GM18499 (cell line): ENCODE measurements around the gene SFTPB.

Experiments used
- ATAC-seq: cut with Tn5 transposase; IDR thresholded peaks from one replicate; pipeline ENCODE4 v1.9.1; 2021; ENCODE audit warnings: moderate number of reproducible peaks; ENCODE audit not compliant: insufficient read depth, unreplicated experiment

Gene SFTPB

GRCh38 chr2:85703329-85703728 lies 35.3 kb upstream of the SFTPB start:
- ATAC-seq, result no peak

DNA sequence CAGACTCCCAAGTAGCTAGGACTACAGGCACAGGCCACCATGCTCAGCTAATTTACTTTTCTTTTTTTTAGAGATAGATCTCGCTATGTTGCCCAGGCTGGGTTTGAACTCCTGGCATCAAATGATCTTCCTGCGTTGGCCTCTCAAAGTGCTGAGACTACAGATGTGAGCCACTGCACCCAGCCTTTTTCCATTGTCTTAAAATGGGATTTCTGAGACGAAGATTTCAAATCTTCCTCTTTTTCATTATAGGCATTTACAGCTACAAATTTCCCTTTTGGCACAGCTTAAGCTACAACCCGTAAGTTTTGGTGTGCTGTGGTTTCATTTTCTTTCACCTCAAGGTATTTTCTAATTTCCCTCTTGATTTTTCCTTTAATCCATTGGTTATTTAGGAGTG lies 34.8 kb upstream of the SFTPB start:
- no peak for ATAC-seq

DNA sequence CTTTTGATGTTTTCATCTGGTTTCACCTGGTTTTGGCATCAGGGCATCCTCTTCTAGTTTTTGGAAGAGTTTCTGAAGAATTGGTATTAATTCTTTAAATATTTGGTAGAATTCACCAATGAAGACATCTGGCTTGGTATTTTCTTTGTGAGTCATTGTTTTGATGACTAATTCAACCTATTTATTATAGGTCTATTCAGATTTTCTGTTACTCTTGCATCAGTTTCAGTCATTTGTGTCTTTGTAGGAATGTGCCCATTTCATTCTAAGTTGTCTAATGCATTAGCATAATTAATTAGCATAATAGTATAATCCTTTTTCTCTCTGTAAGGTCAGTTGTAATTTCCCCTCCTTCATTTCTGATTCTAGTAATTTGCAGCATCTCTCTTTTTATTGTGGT lies 34.2 kb upstream of the SFTPB start:
- ATAC-seq, result no peak

DNA sequence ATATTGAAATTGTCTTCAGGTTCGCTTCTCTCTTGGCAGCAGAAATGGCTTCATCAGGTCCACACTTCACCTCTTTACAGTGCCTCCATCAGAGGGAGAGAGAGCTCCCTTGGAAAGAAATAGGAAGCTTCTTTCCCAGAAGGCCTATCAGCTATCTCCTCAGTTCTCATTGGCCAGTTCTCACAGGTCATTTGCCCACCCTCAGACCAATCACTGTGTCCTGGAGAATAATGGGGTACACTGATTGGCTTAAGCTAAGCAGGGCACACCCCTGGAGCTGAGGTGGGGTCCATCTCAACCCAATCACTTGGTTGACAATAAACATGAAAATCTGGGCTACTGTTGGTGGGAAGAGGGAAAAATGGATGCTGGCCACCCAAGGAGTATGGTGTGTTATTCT lies 31.3 kb upstream of the SFTPB start:
- no peak for ATAC-seq

- ATAC-seq, result no peak
These were observed 30.9 kb upstream of the SFTPB start for GRCh38 chr2:85698880-85699254.

GRCh38 chr2:85698184-85698879 lies 30.3 kb upstream of the SFTPB start:
- no peak for ATAC-seq

GRCh38 chr2:85697716-85698115 lies 29.7 kb upstream of the SFTPB start:
- no peak for ATAC-seq

DNA sequence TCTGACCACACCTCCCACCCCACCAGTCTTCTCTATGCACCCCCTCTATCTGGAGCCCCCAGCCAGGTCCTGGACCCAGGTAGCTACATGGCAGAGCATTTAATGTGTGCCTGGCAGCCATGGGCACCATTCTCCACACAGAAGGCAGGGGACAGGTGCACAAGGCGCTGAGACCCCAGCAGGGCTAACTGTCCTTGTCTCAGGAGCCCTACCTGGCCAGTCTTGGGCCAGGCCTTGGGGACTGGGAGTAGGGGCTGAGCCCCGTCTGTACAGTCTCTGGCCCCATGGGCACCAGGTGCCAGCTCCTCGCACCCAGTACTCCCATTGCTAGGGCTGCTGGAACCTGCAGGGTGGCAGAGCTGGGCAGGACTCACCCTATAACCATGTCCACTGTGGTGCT lies 29.1 kb upstream of the SFTPB start:
- ATAC-seq, result no peak

DNA sequence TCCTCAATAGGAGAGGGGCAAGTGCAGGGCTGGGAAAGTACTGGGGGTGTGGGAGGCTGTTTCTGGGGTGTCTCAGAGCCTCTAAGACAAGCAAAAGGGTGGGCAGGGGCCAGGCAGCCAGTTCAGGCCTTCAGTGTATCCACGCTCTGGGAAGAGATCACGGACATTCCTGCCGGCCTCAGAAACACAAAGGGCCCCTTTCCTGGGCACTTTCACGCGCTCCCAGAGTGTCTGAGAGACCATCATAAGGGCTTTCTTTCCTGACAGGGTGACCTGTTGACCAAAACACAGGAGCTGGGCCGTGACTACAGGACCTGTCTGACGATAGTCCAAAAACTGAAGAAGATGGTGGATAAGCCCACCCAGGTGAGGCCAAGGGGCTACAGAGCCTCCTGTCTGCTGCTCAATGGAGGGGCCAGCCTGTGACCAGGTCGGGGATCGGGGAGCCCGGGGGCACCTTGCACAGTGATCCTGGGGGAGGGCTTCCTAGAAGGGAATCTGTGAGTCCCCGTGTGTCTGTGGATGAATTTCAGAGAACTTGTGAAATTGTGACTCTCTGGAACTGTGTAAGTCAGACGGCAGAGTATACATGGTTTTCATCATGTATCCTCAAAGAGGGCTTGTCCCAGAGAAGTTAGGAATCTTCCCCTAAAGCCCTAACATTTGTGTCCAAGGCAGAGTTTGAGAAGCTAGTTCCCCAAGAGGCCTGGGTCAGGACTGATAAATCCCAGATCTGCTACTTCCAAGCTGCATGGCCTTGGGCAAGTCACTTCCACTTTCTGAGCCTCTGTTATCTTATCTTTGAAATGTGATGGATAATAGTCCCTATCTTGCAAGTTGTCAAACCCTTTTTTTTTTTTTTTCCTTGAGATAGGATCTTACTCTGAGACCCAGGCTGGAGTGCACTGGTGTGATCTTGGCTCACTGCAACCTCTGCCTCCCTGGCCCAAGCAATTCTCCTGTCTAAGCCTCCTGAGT lies 28.0 kb upstream of the SFTPB start:
- no peak for ATAC-seq

DNA sequence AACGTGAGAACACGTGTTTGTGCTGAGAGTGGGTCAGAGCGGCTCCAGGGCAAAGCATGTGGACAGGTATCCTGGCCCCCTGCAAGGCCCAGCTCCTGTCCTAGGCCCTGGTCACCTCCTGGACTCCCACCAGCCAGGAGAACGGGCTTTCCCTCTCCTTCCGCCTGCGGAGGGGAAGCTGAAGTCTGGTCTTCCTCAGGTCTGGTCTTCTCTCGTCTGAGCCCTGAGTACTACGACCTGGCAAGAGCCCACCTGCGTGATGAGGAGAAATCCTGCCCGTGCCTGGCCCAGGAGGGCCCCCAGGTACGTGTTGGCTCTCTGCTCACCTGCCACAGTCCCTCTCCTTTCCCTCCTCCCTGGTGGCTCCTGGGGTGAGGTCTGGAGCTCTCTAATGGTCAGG lies 27.1 kb upstream of the SFTPB start:
- no peak for ATAC-seq

GRCh38 chr2:85694052-85695025 lies 26.3 kb upstream of the SFTPB start, which contains the start of gene GNLY:
TSS of gene GNLY (plus strand) at chr2:85694358. CDS start at chr2:85694419, 61 bp downstream.
- no peak for ATAC-seq

GRCh38 chr2:85692039-85692645 lies 24.1 kb upstream of the SFTPB start:
- ATAC-seq, result no peak

- no peak for ATAC-seq
These were observed 22.9 kb upstream of the SFTPB start for GRCh38 chr2:85690932-85691331.

- ATAC-seq, result no peak
These were observed 16.8 kb upstream of the SFTPB start for GRCh38 chr2:85684806-85685205.

DNA sequence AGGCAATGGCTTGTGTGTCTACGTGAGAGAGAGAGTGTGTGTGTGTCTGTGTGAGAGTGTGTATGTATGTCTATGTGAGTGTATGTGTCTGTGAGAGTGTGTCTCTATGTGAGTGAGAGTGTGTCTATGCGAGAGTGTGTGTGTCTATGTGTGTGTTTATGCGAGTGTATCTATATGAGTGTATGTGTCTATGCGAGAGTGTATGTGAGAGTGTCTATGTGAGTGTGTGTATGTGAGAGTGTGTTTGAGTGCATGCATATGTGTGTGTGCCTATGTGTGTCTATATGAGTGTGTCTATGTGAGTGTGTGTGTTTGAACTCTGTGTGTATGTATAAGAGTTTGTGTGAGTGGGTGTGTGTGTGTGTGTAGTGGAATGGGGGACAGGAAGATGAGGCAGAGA lies 16.4 kb upstream of the SFTPB start:
- no peak for ATAC-seq

GRCh38 chr2:85682378-85682777 lies 14.4 kb upstream of the SFTPB start:
- ATAC-seq, result no peak

DNA sequence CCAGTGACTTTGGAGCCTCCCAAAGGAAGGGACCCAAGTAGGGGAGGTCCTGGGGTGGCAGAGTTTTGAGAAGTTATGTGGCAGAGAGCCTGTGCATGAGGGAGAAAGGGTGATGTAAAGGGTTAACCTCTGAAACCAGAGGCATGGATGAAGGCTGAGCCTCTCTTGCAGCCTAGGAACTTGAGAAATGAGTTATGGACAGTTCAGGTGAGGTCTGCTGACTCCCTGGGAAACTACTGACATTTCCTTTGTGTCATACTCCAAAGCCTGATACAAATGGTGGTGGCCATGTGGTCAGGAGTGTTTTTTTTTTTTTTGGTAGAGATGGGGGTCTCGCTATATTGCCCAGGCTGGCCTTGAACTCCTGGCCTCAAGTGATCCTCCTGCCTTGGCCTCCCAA lies 13.8 kb upstream of the SFTPB start:
- ATAC-seq, result no peak

GRCh38 chr2:85681372-85681763 lies 13.4 kb upstream of the SFTPB start:
- no peak for ATAC-seq

- no peak for ATAC-seq
These were observed 12.8 kb upstream of the SFTPB start for GRCh38 chr2:85680707-85681371.
